ENCODE results near the gene SMU1.

DNA sequence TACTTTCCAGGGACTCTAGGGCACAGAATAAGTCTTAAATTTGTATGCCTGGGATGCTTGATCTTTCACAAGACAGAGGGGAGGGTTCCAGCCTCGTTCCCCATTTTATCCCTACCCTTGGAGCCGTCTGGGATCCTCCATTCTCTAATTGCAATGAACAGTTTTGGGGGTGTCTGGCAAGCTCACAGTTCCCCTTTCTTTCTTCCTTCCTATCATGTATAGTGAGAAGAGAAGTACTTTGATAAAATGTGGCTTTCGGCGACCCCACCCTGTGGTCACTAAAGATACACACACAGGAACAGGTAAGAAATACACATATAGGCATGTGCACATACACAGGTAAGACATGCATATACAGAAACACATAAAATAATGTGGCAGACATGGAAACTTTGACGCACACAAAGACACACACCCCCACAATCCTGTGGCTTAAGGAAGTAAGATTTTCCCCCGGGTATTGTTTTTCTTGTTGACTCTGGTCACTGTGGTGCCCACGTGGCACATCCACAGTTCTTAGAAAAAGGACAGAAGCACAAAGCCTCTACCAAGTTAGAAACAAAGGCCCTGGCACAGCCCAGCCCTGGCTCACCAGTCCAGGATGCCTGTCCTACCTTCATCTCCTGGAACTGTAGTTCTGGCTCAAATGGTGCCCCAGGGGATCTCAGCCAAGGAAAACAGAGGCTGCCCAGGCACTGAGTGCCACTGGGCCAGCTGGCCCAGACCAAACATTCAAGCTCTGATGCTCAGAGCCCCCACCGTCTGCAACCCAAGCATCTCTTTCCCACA, 6.3 kb upstream of the SMU1 start:
- TF ChIP-seq, protein P1, sequence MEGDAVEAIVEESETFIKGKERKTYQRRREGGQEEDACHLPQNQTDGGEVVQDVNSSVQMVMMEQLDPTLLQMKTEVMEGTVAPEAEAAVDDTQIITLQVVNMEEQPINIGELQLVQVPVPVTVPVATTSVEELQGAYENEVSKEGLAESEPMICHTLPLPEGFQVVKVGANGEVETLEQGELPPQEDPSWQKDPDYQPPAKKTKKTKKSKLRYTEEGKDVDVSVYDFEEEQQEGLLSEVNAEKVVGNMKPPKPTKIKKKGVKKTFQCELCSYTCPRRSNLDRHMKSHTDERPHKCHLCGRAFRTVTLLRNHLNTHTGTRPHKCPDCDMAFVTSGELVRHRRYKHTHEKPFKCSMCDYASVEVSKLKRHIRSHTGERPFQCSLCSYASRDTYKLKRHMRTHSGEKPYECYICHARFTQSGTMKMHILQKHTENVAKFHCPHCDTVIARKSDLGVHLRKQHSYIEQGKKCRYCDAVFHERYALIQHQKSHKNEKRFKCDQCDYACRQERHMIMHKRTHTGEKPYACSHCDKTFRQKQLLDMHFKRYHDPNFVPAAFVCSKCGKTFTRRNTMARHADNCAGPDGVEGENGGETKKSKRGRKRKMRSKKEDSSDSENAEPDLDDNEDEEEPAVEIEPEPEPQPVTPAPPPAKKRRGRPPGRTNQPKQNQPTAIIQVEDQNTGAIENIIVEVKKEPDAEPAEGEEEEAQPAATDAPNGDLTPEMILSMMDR (conservative IDR thresholded peaks at IDR 0.05; ENCODE audit: low read length) = no peak
- TF ChIP-seq EZH2phosphoT487 (IDR thresholded peaks at IDR 0.05; ENCODE audit: borderline replicate concordance) = no peak
